Choroid plexus epithelial cell (primary cell): ENCODE measurements around the gene DIABLO.

ENCODE experiments used
- DNase-seq: peaks from one replicate; pipeline ENCODE4 v3.0.0-alpha.2; 2010; ENCODE audit warnings: low read depth
- H3K4me3 ChIP-seq: 2 replicates; pipeline ENCODE4 v1.5.1; 2011; ENCODE audit warnings: low read depth, mild to moderate bottlenecking, control low read depth, low read length, moderate library complexity
- CTCF ChIP-seq: conservative IDR thresholded peaks from 2 replicates; pipeline ENCODE4 v1.5.1; 2011; ENCODE audit warnings: low read depth, mild to moderate bottlenecking, control low read depth, inconsistent platforms, low read length, moderate library complexity

DIABLO gene

GRCh38 chr12:122208073-122208820 lies 17.6 kb downstream of the DIABLO start:
- TF ChIP-seq CTCF = no peak
- H3K4me3 ChIP-seq = no peak overlapping the region
- DNase-seq = no peak

- no peak overlapping the region for H3K4me3 ChIP-seq
- no peak for DNase-seq
- no peak for TF ChIP-seq CTCF
Measured at GRCh38 chr12:122207391-122207790, 18.5 kb downstream of the DIABLO start.

DNA sequence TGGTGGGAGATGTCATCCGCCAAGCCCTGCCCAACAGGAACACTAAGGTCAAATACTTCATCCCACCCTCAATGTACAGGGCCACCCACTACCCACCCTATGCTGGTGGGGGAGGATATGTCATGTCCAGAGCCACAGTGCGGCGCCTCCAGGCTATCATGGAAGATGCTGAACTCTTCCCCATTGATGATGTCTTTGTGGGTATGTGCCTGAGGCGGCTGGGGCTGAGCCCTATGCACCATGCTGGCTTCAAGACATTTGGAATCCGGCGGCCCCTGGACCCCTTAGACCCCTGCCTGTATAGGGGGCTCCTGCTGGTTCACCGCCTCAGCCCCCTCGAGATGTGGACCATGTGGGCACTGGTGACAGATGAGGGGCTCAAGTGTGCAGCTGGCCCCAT lies 18.9 kb downstream of the DIABLO start:
- DNase-seq = no peak
- H3K4me3 ChIP-seq = no peak overlapping the region
- TF ChIP-seq CTCF = no peak

DNA sequence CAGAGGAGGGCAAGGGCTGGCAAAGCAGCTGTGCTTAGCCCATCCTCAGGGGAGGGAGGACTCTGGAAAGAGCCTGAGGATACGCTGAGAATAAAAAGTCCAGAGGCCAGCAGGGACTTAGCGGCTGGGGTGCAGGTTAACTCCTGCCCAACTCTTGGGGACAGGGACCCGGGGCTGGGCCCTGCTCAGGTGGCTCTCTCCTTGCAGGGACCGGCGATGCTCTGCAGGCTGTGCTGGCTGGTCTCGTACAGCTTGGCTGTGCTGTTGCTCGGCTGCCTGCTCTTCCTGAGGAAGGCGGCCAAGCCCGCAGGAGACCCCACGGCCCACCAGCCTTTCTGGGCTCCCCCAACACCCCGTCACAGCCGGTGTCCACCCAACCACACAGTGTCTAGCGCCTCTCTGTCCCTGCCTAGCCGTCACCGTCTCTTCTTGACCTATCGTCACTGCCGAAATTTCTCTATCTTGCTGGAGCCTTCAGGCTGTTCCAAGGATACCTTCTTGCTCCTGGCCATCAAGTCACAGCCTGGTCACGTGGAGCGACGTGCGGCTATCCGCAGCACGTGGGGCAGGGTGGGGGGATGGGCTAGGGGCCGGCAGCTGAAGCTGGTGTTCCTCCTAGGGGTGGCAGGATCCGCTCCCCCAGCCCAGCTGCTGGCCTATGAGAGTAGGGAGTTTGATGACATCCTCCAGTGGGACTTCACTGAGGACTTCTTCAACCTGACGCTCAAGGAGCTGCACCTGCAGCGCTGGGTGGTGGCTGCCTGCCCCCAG lies 19.6 kb downstream of the DIABLO start:
- no peak for TF ChIP-seq CTCF
- H3K4me3 ChIP-seq = no peak overlapping the region
- DNase-seq = no peak

DNA sequence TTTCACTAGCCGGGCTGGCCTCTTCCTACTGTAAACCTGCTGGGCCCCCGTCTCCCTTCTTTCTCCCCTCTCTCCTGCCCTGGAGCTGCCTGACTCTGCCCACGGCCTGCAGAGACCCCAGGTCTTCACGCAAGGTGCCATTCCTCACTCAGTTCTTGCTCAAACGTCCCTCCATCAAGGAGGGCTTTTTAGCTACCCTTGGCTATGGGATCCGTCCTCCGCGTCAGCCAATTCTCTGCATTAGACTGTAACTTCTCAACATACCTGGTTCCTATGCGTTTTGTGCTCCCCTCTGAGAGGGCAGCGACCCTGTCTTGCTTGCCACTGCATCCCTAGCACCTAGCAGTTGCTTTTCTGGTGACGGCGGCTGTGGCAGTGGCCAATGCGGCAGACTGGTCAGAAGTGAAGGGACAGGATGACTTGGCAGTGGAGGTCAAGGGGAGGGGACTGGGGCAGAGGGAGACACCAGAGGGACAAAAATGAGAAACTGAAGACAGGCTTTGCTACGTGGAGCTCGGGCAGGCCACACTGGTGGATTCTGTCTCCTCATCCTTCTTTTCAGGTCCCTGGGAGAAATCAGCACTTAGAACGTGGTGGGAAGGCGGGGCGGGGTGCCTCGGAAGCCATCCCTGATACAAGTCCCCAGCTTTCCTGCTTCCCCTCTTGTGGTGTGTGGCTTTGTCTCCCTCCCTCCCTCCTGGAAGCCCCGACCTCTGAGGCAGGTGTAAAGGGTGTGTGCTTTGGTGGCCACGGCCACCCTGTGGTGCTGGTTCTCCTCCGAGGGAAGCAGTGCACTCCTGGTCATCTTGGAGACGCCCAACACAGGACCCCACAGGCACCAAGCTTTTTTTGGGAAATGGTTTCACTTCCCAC lies 20.6 kb downstream of the DIABLO start:
- no peak overlapping the region for H3K4me3 ChIP-seq
- TF ChIP-seq CTCF = no peak
- no peak for DNase-seq

DNA sequence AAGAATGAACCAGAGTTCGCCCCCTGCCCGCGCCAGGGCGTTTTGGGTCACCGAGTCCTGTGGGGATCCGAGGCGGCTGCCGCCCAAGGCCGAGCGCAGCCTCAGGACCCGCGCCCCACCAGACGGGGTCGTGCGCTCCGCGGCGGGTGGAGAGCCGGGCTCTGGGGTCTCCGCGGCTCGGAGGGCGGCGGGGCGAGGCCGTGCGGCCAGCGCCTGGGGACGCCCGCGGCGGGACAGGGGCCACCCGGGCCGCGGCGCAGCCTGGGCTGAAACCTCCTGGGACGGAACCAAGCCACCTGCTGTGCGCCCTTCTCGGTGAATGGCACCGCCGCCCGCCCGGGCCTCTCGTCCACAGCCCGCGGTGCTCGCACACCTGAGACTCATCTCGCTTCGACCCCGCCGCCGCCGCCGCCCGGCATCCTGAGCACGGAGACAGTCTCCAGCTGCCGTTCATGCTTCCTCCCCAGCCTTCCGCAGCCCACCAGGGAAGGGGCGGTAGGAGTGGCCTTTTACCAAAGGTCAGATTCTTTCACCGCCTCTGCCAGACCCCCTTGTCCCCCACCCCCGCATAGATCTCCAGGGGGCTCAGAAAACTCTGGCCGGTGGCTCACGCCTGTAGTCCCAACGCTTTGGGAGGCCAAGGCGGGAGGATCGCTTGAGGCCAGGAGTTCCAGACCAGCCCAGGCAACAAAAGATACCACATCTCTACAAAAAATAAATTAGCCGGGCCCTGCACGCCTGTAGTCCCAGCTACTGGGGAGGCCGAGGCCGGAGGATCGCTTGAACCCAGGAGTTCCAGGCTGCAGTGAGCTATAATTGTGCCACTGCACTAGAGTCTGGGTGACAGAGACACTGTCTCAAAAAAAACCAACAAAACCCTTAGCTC lies 21.4 kb downstream of the DIABLO start:
- H3K4me3 ChIP-seq = peak overlapping the region; percentile 42
- DNase-seq = no peak
- TF ChIP-seq CTCF = no peak
